Measurements from ENCODE around the gene FGD6. TPM values are rescaled to one million over a fixed set of nuclear protein-coding genes. Genes with fewer than 3 reads are reported as not detected.

Gene FGD6
- total RNA-seq, 6 donors from 2014 or later, result 14.7 to 36.1 (median 20.2) TPM

GRCh38 chr12:95212586-95212985 is 4.7 kb downstream of the FGD6 start:
- no peaks in the 10 kb centered on the region for H3K27me3 ChIP-seq
- no peaks in the 10 kb centered on the region for H3K36me3 ChIP-seq
- H3K9me3 ChIP-seq, result no peaks in the 10 kb centered on the region
- H3K4me1 ChIP-seq, result peaks cover 0 to 22% (median 1%) of the 10 kb centered on the region in 4 donors
- no peak for ATAC-seq (ENCODE audit: low FRiP score in 2 of 2)
- no peak for TF ChIP-seq POLR2AphosphoS5 (IDR thresholded peaks at IDR 0.05)
- TF ChIP-seq POLR2A (IDR thresholded peaks at IDR 0.05), result no peak
- no peak for TF ChIP-seq CTCF (IDR thresholded peaks at IDR 0.05)
- H3K27ac ChIP-seq, result no peak overlapping the region
- no peak overlapping the region for H3K4me3 ChIP-seq
- no peak for DNase-seq
- 49 to 53% methylated on average over 4 of the region's 4 CpGs for WGBS, 2 donors

DNA sequence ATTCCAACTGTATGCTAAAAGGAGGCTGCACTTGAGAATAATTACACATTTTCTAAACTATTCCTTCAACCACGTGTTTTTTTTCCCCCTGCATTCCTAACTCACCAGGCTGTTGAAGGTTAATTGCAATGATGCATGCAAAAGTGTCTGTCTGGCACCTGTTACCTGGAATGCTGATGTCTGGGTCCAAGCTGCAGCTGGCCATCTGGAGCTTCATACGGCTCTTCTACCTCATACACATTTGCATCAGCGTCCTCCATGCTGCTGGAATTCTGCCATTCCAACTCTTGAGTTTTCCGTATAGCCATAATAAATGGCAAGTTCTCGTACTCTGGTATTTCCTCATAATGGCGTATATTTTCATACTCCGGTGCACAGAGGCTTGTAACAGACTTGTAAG is 8.6 kb downstream of the FGD6 start:
- Histone ChIP-seq H3K36me3 (no peaks in the 10 kb centered on the region), H3K4me1 (peaks cover 21 to 34% (median 24%) of the 10 kb centered on the region in 4 donors), H3K27ac (no peak overlapping the region), H3K27me3 (no peaks in the 10 kb centered on the region), H3K9me3 (no peaks in the 10 kb centered on the region), H3K4me3 (no peak overlapping the region)
- DNase-seq (no peak), ATAC-seq (ENCODE audit: low FRiP score in 2 of 2) (no peak)
- WGBS, 2 donors, result 87 to 91% methylated on average over 7 of the region's 7 CpGs
- TF ChIP-seq POLR2AphosphoS5 (IDR thresholded peaks at IDR 0.05) (no peak), CTCF (IDR thresholded peaks at IDR 0.05) (no peak), POLR2A (IDR thresholded peaks at IDR 0.05) (no peak), EP300 (IDR thresholded peaks at IDR 0.05) (no peak)

DNA sequence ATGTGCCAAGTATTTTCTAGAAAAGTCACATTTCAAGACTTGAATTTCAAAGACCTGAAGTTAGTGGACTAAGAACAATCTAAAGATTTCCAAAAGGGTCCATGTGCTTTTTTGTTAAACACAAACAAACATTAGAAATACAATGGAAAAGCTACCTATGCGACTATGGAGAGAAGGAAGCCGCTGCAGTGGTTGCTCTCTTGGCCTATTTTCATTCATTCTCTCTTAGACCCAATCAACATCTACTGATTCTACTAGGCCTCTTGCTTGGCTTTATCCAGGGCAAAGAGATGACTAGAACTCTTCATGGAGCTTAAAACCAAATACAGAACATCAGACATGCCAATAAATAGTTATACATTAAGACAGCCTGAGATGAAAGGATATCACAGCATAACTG is 9.9 kb downstream of the FGD6 start:
- 89 to 99% methylated on average over 2 of the region's 2 CpGs for WGBS, 2 donors
- DNase-seq (no peak), ATAC-seq (ENCODE audit: low FRiP score in 2 of 2) (no peak)
- peaks cover 29 to 38% (median 34%) of the 10 kb centered on the region in 4 donors for H3K4me1 ChIP-seq
- no peak for TF ChIP-seq POLR2AphosphoS5 (IDR thresholded peaks at IDR 0.05)
- TF ChIP-seq POLR2A (IDR thresholded peaks at IDR 0.05), result no peak
- no peak for TF ChIP-seq EP300 (IDR thresholded peaks at IDR 0.05)
- TF ChIP-seq CTCF (IDR thresholded peaks at IDR 0.05), result no peak
- no peaks in the 10 kb centered on the region for H3K27me3 ChIP-seq
- H3K27ac ChIP-seq, result no peak overlapping the region
- no peak overlapping the region for H3K4me3 ChIP-seq
- H3K36me3 ChIP-seq, result no peaks in the 10 kb centered on the region
- H3K9me3 ChIP-seq, result no peaks in the 10 kb centered on the region

DNA sequence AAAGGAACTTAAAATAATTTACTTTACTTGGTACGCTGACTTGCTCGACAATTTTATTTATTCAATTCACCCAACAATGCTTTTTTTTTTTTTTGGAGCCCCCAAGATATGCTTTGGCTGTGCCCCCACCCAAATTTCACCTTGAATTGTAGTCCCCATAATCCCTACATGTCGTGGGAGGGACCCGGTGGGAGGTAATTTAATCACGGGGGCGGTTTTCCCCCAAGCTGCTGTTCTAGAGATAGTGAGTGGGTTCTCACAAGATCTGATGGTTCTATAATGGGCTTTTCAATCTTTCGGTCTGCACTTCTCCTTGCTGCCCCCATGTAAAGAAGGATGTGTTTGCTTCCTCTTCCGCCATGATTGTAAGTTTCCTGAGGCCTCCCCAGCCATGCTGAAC is 10.4 kb downstream of the FGD6 start:
- WGBS, 2 donors, result 96 to 97% methylated on average over 8 of the region's 8 CpGs
- H3K27ac ChIP-seq, result peak overlapping the region in 3 of 4 donors; percentile 42 to 82 (median 79)

DNA sequence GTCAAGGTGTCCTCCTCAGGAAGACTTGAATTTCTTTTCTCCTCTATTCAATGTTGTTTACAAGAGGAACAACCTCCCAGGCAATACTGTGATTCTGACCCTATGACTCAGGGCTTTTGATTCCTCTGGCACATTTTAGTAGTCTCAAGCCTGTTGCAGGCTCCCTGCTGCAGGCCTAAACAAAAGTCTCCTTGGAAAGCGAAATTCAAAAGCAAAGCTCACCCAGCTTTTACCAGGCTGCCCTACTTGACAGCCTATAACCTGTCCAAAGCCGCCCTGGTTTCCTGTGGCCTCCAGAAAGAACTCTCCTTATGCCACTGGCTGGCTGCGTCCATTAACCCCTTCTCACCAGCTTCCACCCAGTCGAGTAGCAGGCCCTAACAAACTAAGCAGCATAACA is 11.6 kb downstream of the FGD6 start:
- ATAC-seq (ENCODE audit: low FRiP score in 2 of 2) (peak; percentile 30 to 68), DNase-seq (no peak)
- no peak overlapping the region for H3K4me3 ChIP-seq
- H3K27me3 ChIP-seq, result no peaks in the 10 kb centered on the region
- H3K36me3 ChIP-seq, result no peaks in the 10 kb centered on the region
- H3K27ac ChIP-seq, result peak overlapping the region; percentile 42 to 82 (median 76)
- no peaks in the 10 kb centered on the region for H3K9me3 ChIP-seq
- TF ChIP-seq CTCF (IDR thresholded peaks at IDR 0.05) (no peak), EP300 (IDR thresholded peaks at IDR 0.05) (no peak), POLR2A (IDR thresholded peaks at IDR 0.05) (no peak), POLR2AphosphoS5 (IDR thresholded peaks at IDR 0.05) (no peak)
- 27 to 61% methylated on average over 4 of the region's 4 CpGs for WGBS, 2 donors
- peaks cover 35 to 50% (median 42%) of the 10 kb centered on the region in 4 donors for H3K4me1 ChIP-seq

More for the DNA sequence above, 10.4 kb downstream of the FGD6 start:
- H3K27me3 ChIP-seq, result no peaks in the 10 kb centered on the region
- H3K9me3 ChIP-seq, result no peaks in the 10 kb centered on the region
- no peaks in the 10 kb centered on the region for H3K36me3 ChIP-seq
- H3K4me1 ChIP-seq, result peaks cover 29 to 41% (median 37%) of the 10 kb centered on the region in 4 donors
- ATAC-seq (ENCODE audit: low FRiP score in 2 of 2) (no peak), DNase-seq (no peak)
- no peak overlapping the region for H3K4me3 ChIP-seq
- no peak for TF ChIP-seq POLR2AphosphoS5 (IDR thresholded peaks at IDR 0.05)

All from upper lobe of left lung (tissue), 6 donors.